ENCODE data around the gene TENT4B.
A peak's percentile ranks its signal among the peaks of the same experiment; 100 is the strongest.

TENT4B gene

DNA sequence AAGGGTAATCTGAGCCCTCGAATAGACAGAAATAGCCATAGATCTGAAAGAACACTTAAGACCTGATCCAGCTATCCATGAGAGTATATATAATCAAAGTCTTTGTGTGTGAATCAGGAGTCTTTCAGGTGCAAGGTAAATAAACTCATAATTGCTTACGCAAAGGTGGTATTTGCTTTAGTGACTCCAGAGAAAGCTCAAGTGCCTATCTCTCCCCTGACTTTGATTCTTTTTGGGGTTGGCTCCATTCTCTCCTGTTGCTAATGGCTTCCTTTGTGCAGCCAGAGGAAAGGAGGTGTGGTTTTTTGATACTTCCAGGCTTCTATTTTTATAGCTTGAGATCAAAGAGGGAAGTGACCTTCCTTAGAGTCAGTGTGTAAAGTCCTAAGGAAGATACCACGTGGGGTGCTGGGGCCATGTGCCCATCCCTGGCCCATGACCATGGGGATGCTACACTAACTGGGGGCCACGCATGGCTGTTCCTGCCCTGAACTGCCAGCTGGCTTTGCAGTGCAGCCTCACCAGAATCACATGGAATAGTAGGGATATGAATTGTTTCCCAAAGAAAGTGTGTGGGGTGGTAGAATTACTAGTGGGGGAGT lies 45.8 kb downstream of the TENT4B start:
- peak; percentile 44 for DNase-seq

DNA sequence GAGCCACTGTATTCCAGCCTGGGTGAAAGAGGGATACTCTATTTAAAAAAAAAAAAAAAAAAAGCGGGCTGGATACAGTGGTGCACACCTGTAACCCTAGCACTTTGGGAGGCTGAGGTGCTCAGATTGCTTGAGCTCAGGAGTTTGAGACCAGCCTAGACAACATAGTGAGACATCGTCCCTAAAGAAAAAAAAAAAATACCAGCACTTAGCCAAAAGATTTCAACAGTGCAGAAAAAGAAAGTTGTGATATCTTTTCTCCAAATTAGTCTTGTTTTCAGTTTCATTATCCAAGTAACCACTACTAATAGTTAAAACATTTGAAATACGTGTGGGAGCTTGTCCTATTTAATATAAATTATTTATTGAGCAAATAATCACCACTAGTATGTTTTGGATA lies 48.7 kb downstream of the TENT4B start:
- DNase-seq, result no peak

DNA sequence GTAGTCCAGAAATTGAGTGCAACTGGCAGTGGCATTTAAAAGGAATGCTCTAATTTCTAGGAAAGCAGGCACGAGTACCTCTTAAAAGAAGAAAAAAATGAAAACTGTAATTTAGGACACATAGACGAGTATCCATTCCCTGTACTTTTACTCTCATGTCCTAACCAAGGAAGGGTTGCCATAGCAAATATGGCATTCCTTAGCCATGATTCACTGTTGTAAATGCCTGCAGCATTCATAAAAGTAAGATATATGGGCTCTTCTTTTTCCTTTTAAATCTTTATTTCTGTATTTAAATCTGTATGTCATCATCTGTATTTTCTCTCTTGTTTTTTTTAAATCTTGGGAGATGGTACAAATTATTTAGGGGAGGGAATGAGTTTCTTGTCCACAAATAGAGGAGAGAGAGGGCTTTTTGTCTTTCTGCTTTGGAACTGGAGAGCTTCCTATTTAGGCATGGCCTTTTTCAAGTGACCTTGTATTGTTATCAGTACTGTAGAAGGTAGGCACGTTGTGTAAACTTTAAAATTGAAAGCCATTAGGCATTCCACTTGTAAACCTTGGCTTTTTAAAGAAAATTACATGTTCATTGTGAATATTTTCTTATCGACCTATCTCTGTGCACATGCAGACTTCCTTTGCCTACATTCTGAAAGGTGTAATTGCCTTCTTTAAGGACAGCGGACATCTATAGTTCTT lies 50.0 kb downstream of the TENT4B start:
- DNase-seq, result no peak

DNA sequence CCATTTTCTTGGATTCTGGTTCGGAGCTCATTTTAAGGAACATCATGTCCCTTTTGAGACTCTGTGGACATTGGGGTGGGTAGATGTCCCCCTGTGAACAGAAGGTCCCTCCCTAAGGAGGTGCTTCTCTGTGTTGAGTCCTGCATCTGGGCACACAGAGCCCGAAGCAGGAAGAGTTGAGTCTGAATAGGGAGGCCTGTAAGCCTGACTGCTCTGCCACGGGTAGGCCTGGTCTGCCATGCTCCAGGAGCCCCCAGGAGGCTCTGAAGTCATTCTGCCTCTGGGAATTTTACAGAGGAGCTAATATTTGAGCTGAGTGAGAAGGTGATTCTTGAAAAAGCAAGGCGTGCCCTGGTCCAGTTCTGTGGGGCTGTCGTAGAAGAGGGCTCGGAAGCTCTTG lies 50.6 kb downstream of the TENT4B start:
- DNase-seq, result no peak

DNA sequence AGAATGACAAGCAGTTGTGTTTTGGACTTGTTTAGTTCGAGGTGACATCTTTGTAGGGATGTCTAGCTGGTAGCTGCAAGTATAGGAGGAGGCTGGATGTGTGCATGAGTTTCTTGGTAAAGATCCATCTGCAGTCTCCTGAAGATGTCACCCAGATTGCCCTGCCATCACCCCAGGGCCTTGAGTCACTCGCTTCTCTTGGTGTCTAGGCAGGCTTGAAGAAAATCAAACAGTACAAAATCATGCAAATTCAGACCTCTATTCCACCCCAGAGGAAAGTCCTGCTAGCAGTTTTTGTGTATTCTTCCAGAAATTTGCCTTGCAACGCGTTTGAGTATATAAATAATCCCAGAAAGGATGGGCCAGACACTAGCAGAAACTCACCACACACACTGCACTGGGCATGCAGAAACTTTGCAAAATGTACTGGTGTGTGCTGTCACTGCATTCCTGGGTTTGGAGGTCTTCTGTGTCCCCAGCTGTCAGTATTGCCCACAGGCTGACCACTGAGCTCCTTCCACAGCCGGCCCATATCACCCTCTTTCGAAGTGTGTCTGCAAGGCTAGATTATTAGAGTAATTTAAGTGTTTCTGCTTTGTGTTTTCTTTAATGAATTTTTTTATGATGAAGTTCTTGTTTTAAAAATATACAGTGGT lies 51.5 kb downstream of the TENT4B start:
- no peak for DNase-seq

DNA sequence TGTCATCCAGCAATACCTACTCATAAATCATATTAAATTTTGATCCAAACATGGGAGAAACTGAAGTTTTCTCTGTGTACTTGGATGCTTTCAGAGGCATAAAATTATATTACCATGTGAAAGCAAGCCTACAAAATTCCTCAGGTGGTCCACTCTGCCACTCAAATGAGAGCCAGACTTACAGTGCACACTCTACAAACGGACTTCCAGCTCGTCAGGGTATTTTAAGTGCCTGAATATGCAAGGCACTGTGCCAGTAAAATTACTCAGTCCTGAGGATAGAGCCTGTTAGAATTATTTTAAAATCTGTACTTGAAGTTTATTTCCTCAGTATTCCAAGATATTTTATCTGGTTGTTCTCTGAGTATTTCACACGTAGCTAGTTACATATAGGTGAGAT lies 54.5 kb downstream of the TENT4B start:
- no peak for DNase-seq

DNA sequence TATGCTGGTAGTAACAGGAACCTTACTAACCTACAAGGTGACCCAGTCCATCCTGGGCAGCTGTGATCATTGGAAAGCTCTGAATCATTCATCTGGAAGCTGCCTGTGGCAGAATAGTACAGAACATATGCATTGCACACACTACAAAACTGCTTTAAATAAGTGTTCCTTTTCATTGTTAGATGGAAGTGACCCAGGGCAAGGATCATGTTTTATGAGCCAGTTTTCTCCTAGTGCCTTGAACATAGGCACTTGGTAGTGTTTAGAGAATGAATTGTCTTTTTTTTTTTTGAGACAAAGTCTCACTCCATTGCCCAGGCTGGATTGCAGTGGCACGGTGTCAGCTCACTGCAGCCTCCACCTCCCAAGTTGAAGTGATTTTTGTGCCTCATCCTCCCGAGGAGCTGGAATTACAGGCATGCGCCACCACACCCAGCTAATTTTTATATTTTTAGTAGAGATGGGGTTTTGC lies 55.4 kb downstream of the TENT4B start:
- DNase-seq, result no peak

DNA sequence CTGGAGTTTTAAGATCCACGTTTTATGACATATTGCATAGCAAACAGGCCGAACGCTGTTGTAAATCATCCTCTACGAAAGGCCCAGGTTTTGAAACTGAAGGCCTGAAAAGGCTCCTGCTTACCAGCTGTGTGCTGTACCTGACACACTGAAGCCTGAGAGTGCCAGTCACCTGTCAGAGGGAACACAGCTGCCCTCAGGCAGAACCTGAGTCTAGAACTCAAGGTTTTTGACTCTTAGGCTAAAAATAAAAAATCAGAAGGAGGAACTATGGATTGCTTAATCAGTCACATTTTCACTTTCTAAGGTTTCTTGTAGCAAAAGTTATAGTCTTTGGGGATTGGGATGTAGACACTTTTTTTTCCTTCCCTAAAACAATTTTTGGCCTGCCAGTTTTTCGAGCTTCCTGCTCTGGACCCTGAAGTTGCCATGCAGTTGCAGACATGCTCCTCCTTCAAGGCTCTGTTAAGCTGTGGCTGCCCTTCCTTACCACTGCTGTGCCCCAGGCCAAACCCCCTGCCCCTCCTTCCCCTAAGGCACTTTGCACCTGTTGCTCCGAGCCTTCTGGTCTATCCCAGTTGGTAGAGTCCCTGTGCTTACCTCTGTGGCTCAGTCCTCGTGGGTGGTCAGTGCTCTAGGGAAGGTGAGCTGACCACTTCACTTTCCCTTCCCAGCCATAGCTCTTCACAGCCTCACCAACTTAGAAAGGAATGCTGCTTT lies 56.6 kb downstream of the TENT4B start:
- no peak for DNase-seq

DNA sequence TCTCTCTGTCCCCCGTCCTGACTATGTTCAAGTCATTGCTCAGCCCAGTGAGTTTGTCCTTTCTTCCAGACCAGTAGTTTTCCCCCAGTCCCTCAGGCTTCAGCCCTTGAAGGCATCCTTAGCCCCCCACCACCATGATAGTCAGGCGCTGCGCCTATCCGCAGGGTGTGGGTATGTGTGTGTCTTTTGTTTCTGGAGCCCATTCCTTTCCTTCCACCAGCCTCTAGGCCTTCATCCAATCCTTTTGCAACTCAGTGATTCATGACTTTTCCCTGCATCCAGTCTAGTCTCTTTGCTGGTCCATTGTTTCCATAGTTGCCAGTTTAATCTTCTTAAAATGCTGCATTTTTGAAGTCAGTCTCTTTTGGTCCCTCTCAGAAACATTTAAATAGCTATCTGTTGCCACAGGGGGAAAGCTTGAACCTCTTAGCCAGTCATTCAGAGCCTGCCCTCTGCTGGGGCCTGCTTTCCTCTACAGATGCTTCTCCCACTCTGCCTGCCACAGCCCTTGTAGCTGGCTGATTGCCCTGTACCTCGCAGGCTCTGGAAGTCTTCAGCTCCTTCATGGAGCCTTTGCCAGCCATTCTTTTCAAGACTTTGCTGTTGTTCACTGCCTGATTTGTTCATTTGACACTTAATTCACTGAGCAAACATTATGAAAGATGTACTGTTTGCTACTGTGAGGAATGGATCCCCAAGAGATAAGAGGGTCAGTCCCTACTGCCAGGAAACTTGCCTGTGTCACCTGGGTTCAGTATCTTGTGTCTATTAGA lies 57.3 kb downstream of the TENT4B start:
- DNase-seq, result peak; percentile 4

DNA sequence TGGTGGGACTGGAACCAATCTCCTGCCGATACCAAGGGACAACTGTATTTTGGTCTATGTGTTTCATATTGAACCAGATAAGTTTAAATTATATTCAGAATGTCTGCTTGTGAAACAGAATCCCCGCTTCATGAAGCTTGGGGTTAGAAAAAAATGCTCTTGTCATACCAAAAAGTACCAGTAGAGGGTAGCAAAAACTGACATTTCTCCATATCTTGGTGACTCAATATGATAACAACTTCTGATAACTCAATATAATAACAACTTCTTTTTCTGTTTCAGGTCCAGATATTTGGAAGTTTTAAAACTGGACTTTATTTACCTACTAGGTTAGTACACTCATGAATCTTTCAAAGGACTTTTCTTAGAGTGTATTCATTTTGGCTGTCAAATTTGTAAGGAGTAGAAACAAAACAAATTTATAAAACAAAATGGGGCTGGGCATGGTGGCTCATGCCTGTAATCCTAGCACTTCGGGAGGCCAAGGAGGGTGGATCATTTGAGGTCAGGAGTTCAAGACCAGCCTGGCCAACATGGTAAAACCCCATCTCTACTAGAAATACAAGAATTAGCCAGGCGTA lies 60.9 kb downstream of the TENT4B start:
- no peak for DNase-seq

DNA sequence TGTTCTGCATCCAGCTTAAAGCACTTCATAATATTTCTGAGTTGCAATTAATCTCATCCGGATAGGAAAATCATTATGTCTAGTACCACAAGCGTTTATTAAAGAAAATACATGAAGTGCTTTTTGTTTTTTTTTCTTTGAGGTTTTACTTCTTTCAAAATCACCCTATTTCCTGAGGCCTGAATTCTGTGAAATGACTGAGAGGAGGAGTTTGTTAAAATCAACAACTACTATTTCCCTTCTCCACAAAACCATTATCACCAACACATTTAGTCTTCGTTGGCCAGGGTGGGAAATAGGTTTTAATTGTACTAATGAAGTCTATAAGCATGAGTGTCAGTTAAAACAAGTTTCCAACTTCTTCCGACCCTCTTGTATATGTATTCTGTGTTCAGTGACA lies 62.6 kb downstream of the TENT4B start:
- DNase-seq, result no peak

DNA sequence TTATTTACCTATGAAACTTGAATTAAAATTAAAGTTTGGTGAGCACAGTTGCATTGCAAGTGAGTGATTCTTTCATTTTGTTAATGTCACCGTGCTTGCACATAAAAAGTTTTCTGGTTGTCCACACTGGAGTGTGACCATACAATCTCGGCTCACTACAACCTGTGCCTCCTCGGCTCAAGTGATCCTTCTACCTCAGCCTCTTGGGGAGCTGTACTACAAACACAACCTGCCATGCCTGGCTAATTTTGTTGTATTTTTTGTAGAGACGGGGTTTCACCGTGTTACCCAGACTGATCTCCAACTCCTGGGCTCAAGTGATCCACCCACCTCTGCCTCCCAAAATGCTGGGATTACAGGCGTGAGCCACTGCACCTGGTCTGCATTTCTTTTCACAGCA lies 63.1 kb downstream of the TENT4B start:
- DNase-seq, result no peak

DNA sequence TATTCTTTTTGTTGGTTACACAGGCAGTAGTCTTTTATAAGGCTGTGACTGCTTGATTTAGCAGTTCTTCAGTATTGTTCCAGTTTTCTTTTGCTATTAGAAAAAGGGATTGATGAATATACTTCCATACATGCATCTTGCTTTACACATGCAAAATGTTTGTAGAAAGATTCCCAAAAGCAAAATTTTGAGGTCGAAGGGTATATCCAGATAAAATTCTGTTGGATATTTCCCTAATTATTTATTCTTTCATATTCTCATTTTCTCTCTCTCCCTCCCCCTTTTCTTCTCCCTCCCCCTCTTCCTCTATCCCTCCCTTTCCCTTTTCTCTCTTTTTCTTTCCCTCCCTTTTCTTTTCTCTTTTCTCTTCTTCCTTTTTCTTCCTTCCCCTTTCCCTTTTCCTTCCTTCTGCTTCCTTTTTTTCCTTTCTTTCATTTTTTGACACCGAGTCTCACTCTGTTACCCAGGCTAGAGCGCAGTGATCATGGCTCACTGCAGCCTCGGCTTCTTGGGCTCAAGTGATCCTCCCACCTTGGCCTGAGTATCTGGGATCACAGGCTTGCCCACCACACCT lies 66.4 kb downstream of the TENT4B start:
- no peak for DNase-seq

DNA sequence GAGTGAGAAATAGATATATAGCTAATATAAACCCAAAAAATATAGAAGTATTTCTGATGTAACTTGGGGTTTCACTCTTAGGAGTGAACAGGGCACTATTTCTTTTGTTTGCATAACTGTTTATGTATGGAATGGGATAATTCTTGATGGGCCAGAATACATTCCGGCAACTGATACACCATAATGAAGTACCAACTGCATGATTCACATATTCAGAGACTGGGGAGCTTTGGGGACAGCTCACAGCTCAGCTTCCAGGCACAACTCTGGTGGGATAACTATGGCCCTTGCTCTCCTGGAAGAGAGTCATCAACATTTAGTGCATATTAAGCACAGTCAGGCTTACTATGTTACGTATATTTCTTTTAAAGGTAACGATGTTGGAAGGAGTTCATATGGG lies 71.2 kb downstream of the TENT4B start:
- DNase-seq, result no peak

DNA sequence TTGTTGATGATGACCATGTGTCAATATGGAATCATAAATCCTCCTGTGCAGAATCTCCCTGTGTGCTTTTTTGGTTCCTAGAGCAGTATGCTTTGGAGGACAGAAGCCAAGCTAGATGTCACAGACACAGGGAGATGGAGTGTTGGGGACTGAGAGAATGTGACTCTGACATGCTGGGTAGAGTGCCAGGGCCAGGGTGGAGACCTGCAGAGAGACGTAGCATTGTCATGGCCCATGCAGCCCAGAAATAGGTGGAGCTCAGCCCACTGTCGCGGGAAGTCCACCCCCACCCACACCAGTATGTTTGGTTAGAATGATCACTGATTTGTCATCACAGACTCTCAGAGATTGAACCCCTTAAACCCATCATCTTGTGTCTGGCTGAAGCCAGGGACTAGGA lies 74.0 kb downstream of the TENT4B start:
- DNase-seq, result no peak

DNA sequence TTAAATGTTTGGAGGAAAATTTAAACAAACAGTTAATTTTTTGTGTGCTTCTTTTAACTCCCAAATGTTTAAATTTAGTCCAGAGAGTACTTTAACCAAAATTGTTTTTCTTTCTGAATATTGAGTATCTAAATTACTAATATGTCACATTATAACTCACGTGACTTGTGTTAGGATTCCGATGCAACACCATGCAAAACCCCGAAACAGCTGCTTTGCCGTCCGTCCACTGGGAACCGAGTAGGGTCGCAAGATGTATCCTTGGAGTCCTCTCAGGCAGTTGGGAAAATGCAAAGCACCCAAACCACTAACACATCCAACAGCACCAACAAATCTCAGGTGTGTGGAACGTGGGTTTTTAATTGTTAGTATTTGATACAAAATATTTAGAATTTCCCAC lies 74.6 kb downstream of the TENT4B start:
- no peak for DNase-seq

DNA sequence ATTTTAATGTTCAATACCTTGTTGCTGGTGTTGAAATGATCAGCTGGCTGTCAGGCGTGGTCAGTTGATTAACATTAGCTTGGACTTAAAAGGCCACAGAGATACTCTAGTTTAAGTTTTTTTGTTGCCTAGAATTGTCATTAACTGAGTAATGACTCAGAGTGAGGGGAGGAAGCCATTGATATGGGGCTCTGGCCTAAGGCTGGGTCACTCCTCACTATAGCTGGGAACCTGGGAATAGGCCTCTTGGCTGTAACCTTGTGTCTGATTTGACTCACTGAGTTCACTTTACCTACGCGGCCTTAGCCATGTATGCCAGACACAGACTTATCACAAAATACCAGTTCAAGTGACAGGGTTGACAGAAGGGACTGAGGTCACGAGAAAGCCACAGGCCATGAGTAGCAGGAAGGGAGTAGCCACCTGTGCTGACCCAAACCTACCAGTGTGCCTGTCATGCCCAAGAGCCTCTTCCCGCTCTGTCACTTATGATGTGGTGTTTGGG lies 75.3 kb downstream of the TENT4B start:
- no peak for DNase-seq

DNA sequence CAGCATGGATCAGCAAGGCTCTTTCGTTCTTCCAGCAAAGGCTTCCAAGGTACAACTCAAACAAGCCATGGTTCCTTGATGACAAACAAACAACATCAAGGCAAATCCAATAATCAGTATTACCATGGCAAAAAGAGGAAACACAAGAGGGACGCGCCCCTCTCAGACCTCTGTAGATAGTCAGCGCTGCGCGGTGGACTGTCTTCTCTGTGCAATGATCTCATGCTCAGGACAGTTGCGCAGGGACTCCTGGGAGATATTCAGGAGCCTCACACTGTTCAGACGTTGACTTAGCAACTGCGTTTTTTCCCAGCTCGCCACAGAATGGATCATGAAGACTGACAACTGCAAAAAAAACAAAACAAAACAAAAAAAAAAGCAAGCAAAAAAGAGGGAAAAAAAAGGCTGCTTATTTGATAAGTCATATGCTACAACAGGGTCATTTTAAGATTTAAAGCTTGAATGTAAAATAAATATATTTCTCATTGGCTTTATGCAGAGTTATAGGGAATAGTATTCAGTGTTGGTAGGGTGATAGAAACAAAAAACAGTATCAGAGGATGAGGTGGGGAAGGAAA lies 76.1 kb downstream of the TENT4B start:
- DNase-seq, result no peak

DNA sequence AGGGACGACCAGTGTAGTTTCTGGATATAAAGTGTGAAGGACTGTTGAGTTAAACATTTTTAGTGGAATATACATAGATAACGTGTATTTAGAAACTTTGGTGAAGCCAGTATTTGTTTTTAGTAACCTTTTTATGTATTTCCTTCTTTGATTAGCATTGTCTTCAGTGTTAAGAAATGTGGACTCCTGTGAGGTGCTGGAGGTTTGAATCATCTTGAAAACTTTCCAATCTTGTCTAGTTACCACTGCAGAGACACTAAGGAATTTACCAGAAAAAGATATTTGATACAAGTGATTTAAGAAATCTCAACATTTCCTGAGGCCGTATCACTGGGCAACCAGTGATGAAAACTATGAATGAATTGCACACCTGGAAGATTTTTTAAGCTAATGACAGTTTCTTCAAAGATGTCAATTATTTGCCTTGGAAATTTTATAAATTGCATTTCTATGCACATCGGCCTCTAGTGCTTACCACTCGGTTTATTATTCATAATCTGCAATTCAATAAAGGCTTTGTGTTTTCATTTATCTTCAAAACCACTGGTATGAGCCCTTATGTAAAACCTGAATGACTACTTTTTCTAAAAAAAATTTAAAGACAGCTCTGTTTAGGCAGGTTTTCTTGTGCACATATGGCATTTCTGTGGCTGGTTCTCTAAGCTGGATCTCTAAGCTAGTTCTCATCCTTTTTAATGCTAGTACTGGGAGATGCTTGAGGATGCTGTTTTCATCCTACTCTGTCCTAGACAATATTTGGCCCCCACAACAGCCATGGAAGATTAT lies 81.9 kb downstream of the TENT4B start:
- DNase-seq, result no peak

DNA sequence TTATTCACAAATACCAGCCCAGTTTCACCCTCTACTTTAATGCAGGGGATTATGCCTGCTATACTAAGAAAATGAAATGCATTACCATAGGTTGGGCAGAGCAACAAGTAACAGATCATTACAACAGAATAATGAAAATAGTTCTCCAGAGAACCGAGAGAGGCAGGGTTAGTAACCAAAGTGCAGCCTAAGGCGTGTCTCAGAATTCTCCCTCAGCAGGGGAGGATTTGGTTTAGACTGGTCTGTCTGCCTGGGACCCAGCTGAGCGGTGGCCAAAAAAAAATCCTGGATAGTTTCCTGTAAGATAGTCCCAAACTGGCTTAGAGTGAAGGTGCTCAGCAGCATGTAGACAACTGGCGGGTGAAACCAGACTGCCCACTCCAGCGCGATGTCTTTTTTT lies 82.5 kb downstream of the TENT4B start:
- DNase-seq, result no peak

DNA sequence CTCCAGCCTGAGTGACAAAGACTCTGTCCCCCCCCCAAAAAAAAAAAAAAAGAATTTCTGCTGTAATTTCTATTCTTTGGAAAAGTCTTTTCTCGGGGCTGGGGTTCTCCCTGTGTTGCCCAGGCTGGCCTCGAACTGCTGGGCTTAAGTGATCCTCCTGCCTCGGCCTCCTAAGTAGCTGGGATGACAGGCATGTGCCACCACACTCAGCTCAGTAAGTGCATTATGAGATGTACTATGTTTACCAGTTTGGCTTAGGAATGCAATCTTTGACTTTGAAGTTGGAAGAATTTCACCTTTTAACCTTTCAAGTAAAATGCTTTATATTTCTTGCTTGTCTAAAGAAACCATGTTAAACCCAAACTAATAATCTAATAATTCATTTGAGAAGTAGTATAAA lies 85.2 kb downstream of the TENT4B start:
- no peak for DNase-seq
